AG04449 (cell line): ENCODE results near the gene CCNO.

Experiments used
- CTCF ChIA-PET: fragments of 350-600 bp; formaldehyde crosslinking; extraction: SDS; loops from one replicate; lab custom pipeline; 2021; ENCODE audit warnings: antibody characterized with exemption; lab: Yijun Ruan, JAX
- POLR2A ChIA-PET: fragments of 400-600, 350-600 bp; formaldehyde crosslinking; extraction: SDS; loops from one replicate; lab custom pipeline; 2020; ENCODE audit warnings: antibody characterized with exemption, inconsistent platforms; lab: Yijun Ruan, JAX
- DNase-seq: peaks from one replicate; pipeline ENCODE4 v3.0.0-alpha.2; 2010; ENCODE audit warnings: low read depth, low spot score
- H3K4me3 ChIP-seq: 2 replicates; pipeline ENCODE4 v1.5.1; 2011; ENCODE audit warnings: low read depth, mild to moderate bottlenecking, control low read depth, low read length
- CTCF ChIP-seq: IDR thresholded peaks from one replicate; pipeline ENCODE4 v1.5.1; 2011; ENCODE audit warnings: mild to moderate bottlenecking, moderate library complexity, low read length, control low read depth, inconsistent platforms; ENCODE audit not compliant: insufficient read depth; ENCODE audit errors: missing control alignments

CCNO gene

GRCh38 chr5:55250064-55250463 lies 16.7 kb upstream of the CCNO start:
- CTCF ChIA-PET = no interaction called here
- DNase-seq = no peak
- no peak for TF ChIP-seq CTCF
- POLR2A ChIA-PET = no interaction called here
- H3K4me3 ChIP-seq = no peak overlapping the region

GRCh38 chr5:55241746-55242145 lies 8.3 kb upstream of the CCNO start:
- H3K4me3 ChIP-seq = no peak overlapping the region
- DNase-seq = no peak
- TF ChIP-seq CTCF = no peak
- CTCF ChIA-PET = interaction anchor here (0.8 kb wide), 1 partner anchor 71 kb away, joined by 4 read pairs; no protein-coding TSS in a partner anchor
- POLR2A ChIA-PET = no interaction called here

GRCh38 chr5:55236800-55237199 lies 3.4 kb upstream of the CCNO start:
- ChIA-PET CTCF (interaction anchor here (0.7 to 2.0 kb wide), 2 partner anchors 9 to 65 kb away, joined by 3 to 6 read pairs; no protein-coding TSS in a partner anchor), POLR2A (no interaction called here)
- no peak for TF ChIP-seq CTCF
- DNase-seq = no peak
- H3K4me3 ChIP-seq = no peak overlapping the region

GRCh38 chr5:55234121-55234700 lies 803 bp upstream of the CCNO start:
- DNase-seq = no peak
- ChIA-PET POLR2A (no interaction called here), CTCF (interaction anchor here (1.0 to 3.2 kb wide), 5 partner anchors 12 to 458 kb away, joined by 3 to 11 read pairs (median 3); no protein-coding TSS in a partner anchor)
- no peak for TF ChIP-seq CTCF
- H3K4me3 ChIP-seq = peak overlapping the region; percentile 54

GRCh38 chr5:55232271-55232984 lies 980 bp downstream of the CCNO start:
- TF ChIP-seq CTCF = no peak
- H3K4me3 ChIP-seq = peak overlapping the region; percentile 54
- CTCF ChIA-PET = interaction anchor here (0.7 to 3.2 kb wide), 6 partner anchors 9 to 73 kb away, joined by 3 to 11 read pairs (median 3); no protein-coding TSS in a partner anchor
- POLR2A ChIA-PET = interaction anchor here (0.6 kb wide), 1 partner anchor 665 kb away, joined by 3 read pairs; no protein-coding TSS in a partner anchor
- no peak for DNase-seq

GRCh38 chr5:55231919-55232270 lies 1.5 kb downstream of the CCNO start:
- POLR2A ChIA-PET = interaction anchor here (0.6 kb wide), 1 partner anchor 666 kb away, joined by 3 read pairs; no protein-coding TSS in a partner anchor
- CTCF ChIA-PET = interaction anchor here (0.9 to 3.2 kb wide), 4 partner anchors 12 to 74 kb away, joined by 3 to 11 read pairs (median 6); no protein-coding TSS in a partner anchor
- no peak for DNase-seq
- no peak for TF ChIP-seq CTCF
- peak overlapping the region; percentile 54 for H3K4me3 ChIP-seq
